SK-N-SH (cell line): ENCODE data around the gene PKP4. TPM values are rescaled to one million over a fixed set of nuclear protein-coding genes. Genes with fewer than 3 reads are reported as not detected.

Source experiments
- CTCF ChIA-PET: fragments of 300-600, 350-600 bp; formaldehyde crosslinking; extraction: SDS; loops from one replicate; lab custom pipeline; 2021; lab: Yijun Ruan, JAX
- POLR2A ChIA-PET: fragments of 350-600 bp; sonication (Branson Sonifier 250); formaldehyde crosslinking; extraction: SDS; loops from one replicate; lab custom pipeline; 2020; ENCODE audit warnings: antibody characterized with exemption, inconsistent platforms; lab: Yijun Ruan, JAX
- DNase-seq: peaks from one replicate; pipeline ENCODE4 v3.0.0; 2012
- H2AFZ ChIP-seq: fragments of 200-600 bp; sonication (generic); 2 replicates; pipeline ENCODE4 v1.8.1; 2016; ENCODE audit warnings: antibody characterized with exemption, mild to moderate bottlenecking, low read depth
- H3F3A ChIP-seq: fragments of 200-600 bp; sonication (generic); replicated peaks from 2 replicates; pipeline ENCODE3; 2016; ENCODE audit warnings: antibody characterized with exemption, mild to moderate bottlenecking; ENCODE audit not compliant: insufficient read depth
- H3K27ac ChIP-seq, 2 experiments: fragments of 200-500 bp in 1 of 2; fragments of 200-600 bp in 1 of 2; sonication (Bioruptor generic) in 1 of 2; sonication (generic), shearing (Covaris generic) in 1 of 2; 2 replicates each; pipeline versions ENCODE4 v1.5.1 to v1.6.1; 2014 to 2016; ENCODE audit warnings: low read depth in 2 of 2, inconsistent platforms in 1 of 2, low read length in 1 of 2, mild to moderate bottlenecking in 1 of 2, mixed read lengths in 1 of 2
- H3K27me3 ChIP-seq: fragments of 200-600 bp; sonication (generic), shearing (Covaris generic); 2 replicates; pipeline ENCODE4 v1.6.1; 2016; ENCODE audit warnings: mixed run types; ENCODE audit not compliant: insufficient read depth
- H3K36me3 ChIP-seq, 2 experiments: fragments of 200-500 bp in 1 of 2; fragments of 200-600 bp in 1 of 2; sonication (Bioruptor generic) in 1 of 2; sonication (generic) in 1 of 2; replicated peaks in 1 of 2; 2 replicates each; pipeline versions ENCODE3 to v1.5.1; 2014 to 2016; ENCODE audit warnings: low read length in 1 of 2, mild to moderate bottlenecking in 1 of 2; ENCODE audit not compliant: insufficient read depth in 2 of 2, control insufficient read depth in 1 of 2
- H3K4me1 ChIP-seq, 2 experiments: fragments of 200-500 bp in 1 of 2; fragments of 200-600 bp in 1 of 2; sonication (Bioruptor generic) in 1 of 2; sonication (generic), shearing (Covaris generic) in 1 of 2; 2 replicates each; pipeline versions ENCODE4 v1.5.1 to v1.6.1; 2014 to 2016; ENCODE audit warnings: low read depth in 1 of 2, low read length in 1 of 2, mixed run types in 1 of 2; ENCODE audit not compliant: insufficient read depth in 2 of 2, control insufficient read depth in 1 of 2
- H3K4me2 ChIP-seq: fragments of 200-600 bp; sonication (generic), shearing (Covaris generic); 2 replicates; pipeline ENCODE4 v1.6.1; 2017; ENCODE audit warnings: mixed run types
- H3K4me3 ChIP-seq, 2 experiments: fragments of 200-500 bp in 1 of 2; fragments of 200-600 bp in 1 of 2; sonication (Bioruptor generic) in 1 of 2; sonication (generic), shearing (Covaris generic) in 1 of 2; 2 replicates each; pipeline versions ENCODE4 v1.5.1 to v1.8.1; 2014 to 2016; ENCODE audit warnings: low read depth in 2 of 2, inconsistent platforms in 1 of 2, low read length in 1 of 2, mild to moderate bottlenecking in 1 of 2, mixed read lengths in 1 of 2, moderate library complexity in 1 of 2
- H3K79me2 ChIP-seq: fragments of 200-600 bp; sonication (generic); 2 replicates; pipeline ENCODE4 v1.8.1; 2017; ENCODE audit warnings: mild to moderate bottlenecking; ENCODE audit not compliant: insufficient read depth
- H3K9ac ChIP-seq: fragments of 200-600 bp; sonication (generic); 2 replicates; pipeline ENCODE4 v1.6.1; 2017; ENCODE audit warnings: mixed run types
- H3K9me2 ChIP-seq: fragments of 200-600 bp; sonication (generic); 2 replicates; pipeline ENCODE4 v1.6.1; 2017; ENCODE audit warnings: mixed run types
- H3K9me3 ChIP-seq: fragments of 200-600 bp; sonication (generic); 2 replicates; pipeline ENCODE4 v1.6.1; 2017; ENCODE audit warnings: mixed run types, mild to moderate bottlenecking, moderate library complexity
- H4K20me1 ChIP-seq: fragments of 200-600 bp; sonication (generic); 2 replicates; pipeline ENCODE4 v1.6.1; 2017; ENCODE audit warnings: mild to moderate bottlenecking, mixed run types; ENCODE audit not compliant: insufficient read depth
- GABPA ChIP-seq: IDR thresholded peaks from 2 replicates; pipeline ENCODE4 v1.4.0; 2012; ENCODE audit warnings: low read depth, mild to moderate bottlenecking
- POLR2AphosphoS5 ChIP-seq: IDR thresholded peaks from 2 replicates; pipeline ENCODE4 v1.6.1; 2012; ENCODE audit warnings: low read depth, low read length
- RXRA ChIP-seq: IDR thresholded peaks from 2 replicates; pipeline ENCODE4 v1.4.0; 2012; ENCODE audit warnings: low read depth, mild to moderate bottlenecking, borderline replicate concordance
- TAF1 ChIP-seq: IDR thresholded peaks from 2 replicates; pipeline ENCODE4 v1.6.1; 2012; ENCODE audit warnings: low read depth, mild to moderate bottlenecking, low read length, moderate library complexity, borderline replicate concordance
- WGBS: methylation state at CpG from one replicate; pipeline ENCODE4 v1.1.6; 2017; ENCODE audit warnings: low lambda C conversion rate; 5-methylcytosine and 5-hydroxymethylcytosine counted together
- polyA plus RNA-seq, 3 experiments: library from polyadenylated mRNA; depleted of rRNA; stranded (reverse); fragments of >200 nt; gene quantifications; 2 replicates each; pipeline ENCODE4 v1.2.3, GENCODE V29; 2012
- TF ChIP-seq, protein P1 (sequence below): IDR thresholded peaks from 2 replicates; pipeline ENCODE4 v1.4.0; 2012; ENCODE audit warnings: low read depth
- TF ChIP-seq, protein P2 (sequence below): fragments of 150-350 bp; IDR thresholded peaks from 2 replicates; pipeline ENCODE4 v1.6.1; 2017; ENCODE audit warnings: antibody characterized with exemption, low read length, low read depth, borderline replicate concordance
- TF ChIP-seq, protein P3 (sequence below): IDR thresholded peaks from 2 replicates; pipeline ENCODE4 v1.6.1; 2012; ENCODE audit warnings: mild to moderate bottlenecking, low read depth, low read length, moderate library complexity

The PKP4 gene
- polyA plus RNA-seq, 1 of the 3 experiments (the other 2 are of a cell fraction): 10.9 TPM

DNA sequence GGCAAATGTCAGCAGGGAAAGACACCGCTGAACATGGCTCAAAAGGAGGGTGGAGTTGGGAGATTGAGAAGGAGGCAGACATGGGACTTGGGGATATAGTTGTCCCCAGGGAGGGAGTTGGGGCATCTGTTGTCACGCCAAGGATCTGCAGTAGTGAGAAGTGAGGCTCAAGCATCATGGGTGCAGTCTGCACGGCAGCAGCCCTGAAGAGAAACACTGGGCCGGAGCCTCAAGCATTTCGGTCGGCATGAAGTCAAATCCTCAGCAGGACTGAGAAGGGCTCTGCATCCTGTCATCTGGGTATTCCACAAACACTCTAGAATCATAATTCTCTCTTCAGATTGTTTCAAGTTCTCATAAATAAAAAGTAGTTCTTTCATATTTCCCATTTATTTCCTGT is 205.7 kb downstream of the PKP4 start:
- Histone ChIP-seq H3K4me1 (peaks cover 22 to 28% of the 10 kb centered on the region in 2 experiments), H3K9ac (no peak overlapping the region), H2AFZ (no peak overlapping the region), H3K9me3 (no peaks in the 10 kb centered on the region), H3K36me3 (peaks cover 0 to 25% of the 10 kb centered on the region in 2 experiments), H3K4me3 (no peak overlapping the region), H3K27ac (no peak overlapping the region), H3K27me3 (no peaks in the 10 kb centered on the region), H3K4me2 (no peak overlapping the region), H3K9me2 (no peaks in the 10 kb centered on the region), H3F3A (peaks cover 22% of the 10 kb centered on the region), H3K79me2 (no peaks in the 10 kb centered on the region), H4K20me1 (no peaks in the 10 kb centered on the region)
- POLR2A ChIA-PET: no interaction called here
- DNase-seq: no peak
- TF ChIP-seq POLR2AphosphoS5: no peak
- TF ChIP-seq, protein P1, sequence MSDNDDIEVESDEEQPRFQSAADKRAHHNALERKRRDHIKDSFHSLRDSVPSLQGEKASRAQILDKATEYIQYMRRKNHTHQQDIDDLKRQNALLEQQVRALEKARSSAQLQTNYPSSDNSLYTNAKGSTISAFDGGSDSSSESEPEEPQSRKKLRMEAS: no peak
- TF ChIP-seq, protein P2, sequence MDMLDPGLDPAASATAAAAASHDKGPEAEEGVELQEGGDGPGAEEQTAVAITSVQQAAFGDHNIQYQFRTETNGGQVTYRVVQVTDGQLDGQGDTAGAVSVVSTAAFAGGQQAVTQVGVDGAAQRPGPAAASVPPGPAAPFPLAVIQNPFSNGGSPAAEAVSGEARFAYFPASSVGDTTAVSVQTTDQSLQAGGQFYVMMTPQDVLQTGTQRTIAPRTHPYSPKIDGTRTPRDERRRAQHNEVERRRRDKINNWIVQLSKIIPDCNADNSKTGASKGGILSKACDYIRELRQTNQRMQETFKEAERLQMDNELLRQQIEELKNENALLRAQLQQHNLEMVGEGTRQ: no peak
- TF ChIP-seq, protein P3, sequence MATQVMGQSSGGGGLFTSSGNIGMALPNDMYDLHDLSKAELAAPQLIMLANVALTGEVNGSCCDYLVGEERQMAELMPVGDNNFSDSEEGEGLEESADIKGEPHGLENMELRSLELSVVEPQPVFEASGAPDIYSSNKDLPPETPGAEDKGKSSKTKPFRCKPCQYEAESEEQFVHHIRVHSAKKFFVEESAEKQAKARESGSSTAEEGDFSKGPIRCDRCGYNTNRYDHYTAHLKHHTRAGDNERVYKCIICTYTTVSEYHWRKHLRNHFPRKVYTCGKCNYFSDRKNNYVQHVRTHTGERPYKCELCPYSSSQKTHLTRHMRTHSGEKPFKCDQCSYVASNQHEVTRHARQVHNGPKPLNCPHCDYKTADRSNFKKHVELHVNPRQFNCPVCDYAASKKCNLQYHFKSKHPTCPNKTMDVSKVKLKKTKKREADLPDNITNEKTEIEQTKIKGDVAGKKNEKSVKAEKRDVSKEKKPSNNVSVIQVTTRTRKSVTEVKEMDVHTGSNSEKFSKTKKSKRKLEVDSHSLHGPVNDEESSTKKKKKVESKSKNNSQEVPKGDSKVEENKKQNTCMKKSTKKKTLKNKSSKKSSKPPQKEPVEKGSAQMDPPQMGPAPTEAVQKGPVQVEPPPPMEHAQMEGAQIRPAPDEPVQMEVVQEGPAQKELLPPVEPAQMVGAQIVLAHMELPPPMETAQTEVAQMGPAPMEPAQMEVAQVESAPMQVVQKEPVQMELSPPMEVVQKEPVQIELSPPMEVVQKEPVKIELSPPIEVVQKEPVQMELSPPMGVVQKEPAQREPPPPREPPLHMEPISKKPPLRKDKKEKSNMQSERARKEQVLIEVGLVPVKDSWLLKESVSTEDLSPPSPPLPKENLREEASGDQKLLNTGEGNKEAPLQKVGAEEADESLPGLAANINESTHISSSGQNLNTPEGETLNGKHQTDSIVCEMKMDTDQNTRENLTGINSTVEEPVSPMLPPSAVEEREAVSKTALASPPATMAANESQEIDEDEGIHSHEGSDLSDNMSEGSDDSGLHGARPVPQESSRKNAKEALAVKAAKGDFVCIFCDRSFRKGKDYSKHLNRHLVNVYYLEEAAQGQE: no peak
- no peak for TF ChIP-seq RXRA
- 94% methylated on average over 3 of the region's 6 CpGs for WGBS
- CTCF ChIA-PET: no interaction called here

DNA sequence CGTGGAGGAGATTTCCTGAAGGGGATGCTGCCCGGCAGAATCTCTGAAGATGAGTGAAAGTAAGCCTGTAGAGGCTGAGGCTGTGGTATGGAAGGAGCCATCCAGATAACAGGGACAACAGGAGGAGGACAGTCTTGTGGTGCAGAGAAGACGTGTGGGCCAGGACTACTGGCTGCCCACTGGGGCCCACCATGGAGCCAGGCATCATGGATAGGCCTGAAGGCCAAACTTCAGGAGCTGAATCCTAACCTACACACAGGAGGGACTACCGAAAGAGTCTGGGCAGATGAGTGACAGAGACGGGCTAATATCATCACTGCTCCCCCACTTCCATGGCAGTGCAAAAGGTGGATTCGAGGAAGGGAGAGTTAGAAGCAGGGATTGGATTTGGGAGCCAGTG is 207.0 kb downstream of the PKP4 start:
- Histone ChIP-seq H3K79me2 (no peaks in the 10 kb centered on the region), H3K4me3 (no peak overlapping the region)
- TF ChIP-seq TAF1 (no peak), GABPA (no peak)
- TF ChIP-seq, protein P1: no peak
- TF ChIP-seq, protein P2: no peak
- TF ChIP-seq, all 33 proteins: peak for 0
- no peak overlapping the region for H3K9ac ChIP-seq
- no peak overlapping the region for H2AFZ ChIP-seq
- ChIA-PET CTCF (no interaction called here), POLR2A (no interaction called here)
- WGBS: 94% methylated on average over 6 of the region's 6 CpGs
- no peak overlapping the region for H3K4me2 ChIP-seq
- H3F3A ChIP-seq: peaks cover 22% of the 10 kb centered on the region
- H3K27ac ChIP-seq: no peak overlapping the region
- H3K27me3 ChIP-seq: no peaks in the 10 kb centered on the region
- H4K20me1 ChIP-seq: no peaks in the 10 kb centered on the region
- H3K9me3 ChIP-seq: no peaks in the 10 kb centered on the region
- no peaks in the 10 kb centered on the region for H3K9me2 ChIP-seq
- H3K4me1 ChIP-seq: peaks cover 22 to 33% of the 10 kb centered on the region in 2 experiments
- peaks cover 0 to 30% of the 10 kb centered on the region in 2 experiments for H3K36me3 ChIP-seq
- no peak for DNase-seq
